ENCODE data around the gene UCK2. TPM values are rescaled to one million over a fixed set of nuclear protein-coding genes. Genes with fewer than 3 reads are reported as not detected.
A peak's percentile ranks its signal among the peaks of the same experiment; 100 is the strongest.

UCK2 gene
- total RNA-seq, 2 experiments from 2014 or later, result 28.4 to 32.4 TPM

- no peak for DNase-seq
- ChIA-PET POLR2A (no interaction called here), CTCF (interaction anchor here (1.0 kb wide), 1 partner anchor 57 kb away, joined by 3 read pairs; no protein-coding TSS in a partner anchor)
- Mint-ChIP-seq H3K36me3 (ENCODE audit: low read depth) (peaks cover 8% of the 10 kb centered on the region), H3K27me3 (ENCODE audit: low read depth) (no peaks in the 10 kb centered on the region), H3K4me1 (ENCODE audit: low read depth) (peaks cover 20% of the 10 kb centered on the region), H3K27ac (no peak overlapping the region), H3K9me3 (ENCODE audit: insufficient read depth) (no peaks in the 10 kb centered on the region), H3K4me3 (no peak overlapping the region)
- ATAC-seq, result no peak
Measured at GRCh38 chr1:165896277-165896676, 68.9 kb downstream of the UCK2 start.

GRCh38 chr1:165897326-165898303 is 70.2 kb downstream of the UCK2 start:
- DNase-seq (no peak), ATAC-seq (no peak)
- ChIA-PET CTCF (interaction anchor here (1.1 to 2.2 kb wide), 3 partner anchors 26 to 69 kb away, joined by 3 to 8 read pairs (median 5); no protein-coding TSS in a partner anchor), POLR2A (interaction anchor here (1.2 kb wide), 1 partner anchor 128 kb away, joined by 3 read pairs; no protein-coding TSS in a partner anchor)
- Mint-ChIP-seq H3K4me1 (ENCODE audit: low read depth) (peaks cover 16% of the 10 kb centered on the region), H3K27ac (peak overlapping the region; percentile 56), H3K27me3 (ENCODE audit: low read depth) (no peaks in the 10 kb centered on the region), H3K4me3 (no peak overlapping the region), H3K36me3 (ENCODE audit: low read depth) (peaks cover 4% of the 10 kb centered on the region), H3K9me3 (ENCODE audit: insufficient read depth) (no peaks in the 10 kb centered on the region)

- Mint-ChIP-seq H3K4me1 (ENCODE audit: low read depth) (peaks cover 16% of the 10 kb centered on the region), H3K36me3 (ENCODE audit: low read depth) (peaks cover 4% of the 10 kb centered on the region), H3K4me3 (no peak overlapping the region), H3K27ac (no peak overlapping the region), H3K27me3 (ENCODE audit: low read depth) (no peaks in the 10 kb centered on the region), H3K9me3 (ENCODE audit: insufficient read depth) (no peaks in the 10 kb centered on the region)
- CTCF ChIA-PET, result interaction anchor here (1.8 to 2.2 kb wide), 2 partner anchors 27 to 70 kb away, joined by 3 to 8 read pairs; no protein-coding TSS in a partner anchor
- DNase-seq, result no peak
- POLR2A ChIA-PET, result no interaction called here
- no peak for ATAC-seq
Measured at GRCh38 chr1:165898837-165899236, 71.4 kb downstream of the UCK2 start.

DNA sequence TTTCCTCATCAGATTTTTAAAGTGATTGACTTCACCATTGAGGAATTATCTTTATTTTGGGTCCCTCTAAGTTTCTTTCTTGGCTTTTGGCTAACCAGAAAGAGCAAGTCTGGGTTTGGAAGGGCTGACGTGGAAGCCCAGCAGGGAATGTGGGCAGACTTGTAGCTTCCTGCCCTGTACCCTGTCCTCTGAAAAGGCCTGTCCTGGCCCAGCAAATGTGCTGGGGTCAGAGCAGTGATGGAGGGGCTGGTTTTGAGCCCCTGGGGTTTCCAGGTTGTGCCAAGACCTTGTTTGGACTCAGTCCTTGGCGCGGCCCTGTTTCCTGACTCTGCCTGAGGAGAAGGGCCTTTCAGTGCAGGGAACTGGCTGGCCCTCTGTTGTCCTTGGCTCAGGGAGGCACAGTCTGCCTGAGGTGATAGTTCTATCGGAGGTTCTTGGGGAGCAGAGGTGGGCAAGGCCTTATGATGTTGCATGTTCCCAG is 72.1 kb downstream of the UCK2 start:
- Mint-ChIP-seq H3K4me1 (ENCODE audit: low read depth) (peaks cover 16% of the 10 kb centered on the region), H3K27me3 (ENCODE audit: low read depth) (no peaks in the 10 kb centered on the region), H3K27ac (no peak overlapping the region), H3K4me3 (no peak overlapping the region), H3K36me3 (ENCODE audit: low read depth) (peaks cover 4% of the 10 kb centered on the region), H3K9me3 (ENCODE audit: insufficient read depth) (no peaks in the 10 kb centered on the region)
- DNase-seq (no peak), ATAC-seq (no peak)
- ChIA-PET CTCF (interaction anchor here (1.4 kb wide), 1 partner anchor 302 kb away, joined by 3 read pairs; no protein-coding TSS in a partner anchor), POLR2A (no interaction called here)

- POLR2A ChIA-PET, result interaction anchor here (0.6 kb wide), 1 partner anchor 13 kb away, joined by 3 read pairs; no protein-coding TSS in a partner anchor
- ATAC-seq (no peak), DNase-seq (no peak)
- CTCF ChIA-PET, result interaction anchor here (0.7 to 1.4 kb wide), 5 partner anchors 13 to 303 kb away, joined by 3 to 4 read pairs (median 3); no protein-coding TSS in a partner anchor
- Mint-ChIP-seq H3K9me3 (ENCODE audit: insufficient read depth) (no peaks in the 10 kb centered on the region), H3K27ac (no peak overlapping the region), H3K4me1 (ENCODE audit: low read depth) (peaks cover 20% of the 10 kb centered on the region), H3K27me3 (ENCODE audit: low read depth) (no peaks in the 10 kb centered on the region), H3K4me3 (no peak overlapping the region), H3K36me3 (ENCODE audit: low read depth) (peaks cover 7% of the 10 kb centered on the region)
Measured at GRCh38 chr1:165900576-165901380, 73.4 kb downstream of the UCK2 start.

DNA sequence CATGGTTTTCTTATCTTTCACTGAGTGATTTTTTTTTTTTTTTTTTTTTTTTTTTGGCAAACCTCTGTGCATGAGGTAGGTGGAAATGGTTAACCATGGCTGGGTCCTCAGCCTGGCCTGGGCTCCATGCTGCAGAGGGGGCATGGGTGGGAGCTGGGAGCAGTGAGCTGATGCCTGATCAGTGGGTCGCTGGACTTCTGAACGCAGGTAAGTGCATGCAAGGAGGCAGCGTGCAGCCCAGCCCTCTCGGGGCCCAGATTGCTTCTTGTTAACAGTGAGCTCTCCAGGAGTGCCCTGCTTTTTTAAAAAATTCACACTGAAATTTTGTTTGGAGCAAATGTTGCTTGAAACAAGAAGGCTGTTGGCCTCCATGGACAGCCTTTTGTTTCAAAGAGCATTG is 75.2 kb downstream of the UCK2 start:
- ChIA-PET POLR2A (no interaction called here), CTCF (interaction anchor here (1.6 to 2.0 kb wide), 2 partner anchors 31 to 301 kb away, joined by 4 to 7 read pairs; no protein-coding TSS in a partner anchor)
- DNase-seq, result no peak
- no peak overlapping the region for H3K27ac Mint-ChIP-seq
- peaks cover 12% of the 10 kb centered on the region for H3K36me3 Mint-ChIP-seq (ENCODE audit: low read depth)
- no peak overlapping the region for H3K4me3 Mint-ChIP-seq
- H3K4me1 Mint-ChIP-seq (ENCODE audit: low read depth), result peaks cover 14% of the 10 kb centered on the region
- H3K9me3 Mint-ChIP-seq (ENCODE audit: insufficient read depth), result no peaks in the 10 kb centered on the region
- no peaks in the 10 kb centered on the region for H3K27me3 Mint-ChIP-seq (ENCODE audit: low read depth)
- no peak for ATAC-seq

DNA sequence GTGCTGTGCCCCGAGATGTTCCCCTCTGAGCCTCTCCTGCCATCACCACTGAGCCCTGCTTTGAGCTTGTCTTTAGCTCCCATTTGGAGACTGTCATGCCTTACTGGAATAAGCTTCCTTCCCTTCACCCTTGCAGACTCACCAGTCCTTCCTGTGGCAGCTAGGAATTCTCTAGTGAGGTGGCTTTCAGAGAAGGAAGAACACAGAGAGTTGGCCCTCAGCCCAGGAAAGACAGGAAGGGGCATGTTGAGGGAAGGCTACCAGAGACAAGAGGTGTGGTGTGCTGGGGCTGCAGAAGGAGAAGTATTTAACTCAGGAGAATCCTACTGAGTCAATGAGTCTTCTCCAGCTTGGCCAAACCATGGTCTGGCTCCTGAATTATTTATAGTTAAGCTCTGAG is 76.3 kb downstream of the UCK2 start:
- Mint-ChIP-seq H3K4me1 (ENCODE audit: low read depth) (peaks cover 13% of the 10 kb centered on the region), H3K9me3 (ENCODE audit: insufficient read depth) (no peaks in the 10 kb centered on the region), H3K27ac (no peak overlapping the region), H3K36me3 (ENCODE audit: low read depth) (peaks cover 11% of the 10 kb centered on the region), H3K4me3 (no peak overlapping the region), H3K27me3 (ENCODE audit: low read depth) (no peaks in the 10 kb centered on the region)
- ATAC-seq (no peak), DNase-seq (no peak)
- ChIA-PET CTCF (interaction anchor here (0.8 to 2.0 kb wide), 6 partner anchors 10 to 302 kb away, joined by 3 to 7 read pairs (median 4); partner anchors contain the start of gene TMCO1), POLR2A (no interaction called here)

DNA sequence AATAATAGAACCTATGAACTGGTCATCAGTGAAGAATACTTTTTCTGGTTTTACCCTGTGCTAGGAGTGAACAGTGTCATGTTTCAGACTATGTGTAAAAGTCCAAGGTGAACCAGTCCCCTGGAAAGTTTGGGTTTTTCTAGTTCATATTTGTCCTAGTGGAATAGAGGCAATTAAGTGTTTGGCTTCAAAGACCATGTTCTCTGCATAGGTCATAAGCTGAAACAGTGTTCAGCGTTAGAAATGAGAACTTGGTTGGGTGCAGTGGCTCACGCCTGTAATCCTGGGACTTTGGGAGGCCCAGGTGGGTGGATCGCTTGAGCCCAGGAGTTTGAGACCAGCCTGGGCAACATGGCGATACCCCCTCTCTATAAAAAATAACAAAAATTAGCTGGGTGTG is 77.5 kb downstream of the UCK2 start:
- H3K9me3 Mint-ChIP-seq (ENCODE audit: insufficient read depth), result no peaks in the 10 kb centered on the region
- no peak overlapping the region for H3K4me3 Mint-ChIP-seq
- no peak overlapping the region for H3K27ac Mint-ChIP-seq
- no peak for ATAC-seq
- no peak for DNase-seq
- H3K27me3 Mint-ChIP-seq (ENCODE audit: low read depth), result no peaks in the 10 kb centered on the region
- H3K36me3 Mint-ChIP-seq (ENCODE audit: low read depth), result peaks cover 12% of the 10 kb centered on the region
- CTCF ChIA-PET, result interaction anchor here (0.6 to 1.9 kb wide), 3 partner anchors 20 to 303 kb away, joined by 3 to 6 read pairs (median 3); no protein-coding TSS in a partner anchor
- peaks cover 12% of the 10 kb centered on the region for H3K4me1 Mint-ChIP-seq (ENCODE audit: low read depth)
- POLR2A ChIA-PET, result no interaction called here

GRCh38 chr1:165905853-165906252 is 78.4 kb downstream of the UCK2 start:
- Mint-ChIP-seq H3K27ac (peak overlapping the region; percentile 75), H3K4me1 (ENCODE audit: low read depth) (peaks cover 7% of the 10 kb centered on the region), H3K9me3 (ENCODE audit: insufficient read depth) (no peaks in the 10 kb centered on the region), H3K4me3 (no peak overlapping the region), H3K27me3 (ENCODE audit: low read depth) (no peaks in the 10 kb centered on the region), H3K36me3 (ENCODE audit: low read depth) (peaks cover 12% of the 10 kb centered on the region)
- POLR2A ChIA-PET, result interaction anchor here (0.6 kb wide), 1 partner anchor 12 kb away, joined by 3 read pairs; no protein-coding TSS in a partner anchor
- CTCF ChIA-PET, result interaction anchor here (1.1 to 1.9 kb wide), 3 partner anchors 19 to 305 kb away, joined by 3 to 10 read pairs (median 6); no protein-coding TSS in a partner anchor
- peak; percentile 75 for ATAC-seq
- peak; percentile 42 for DNase-seq

GRCh38 chr1:165907256-165907857 is 79.9 kb downstream of the UCK2 start:
- no peak overlapping the region for H3K27ac Mint-ChIP-seq
- peaks cover 12% of the 10 kb centered on the region for H3K36me3 Mint-ChIP-seq (ENCODE audit: low read depth)
- no peak overlapping the region for H3K4me3 Mint-ChIP-seq
- peaks cover 7% of the 10 kb centered on the region for H3K4me1 Mint-ChIP-seq (ENCODE audit: low read depth)
- no peak for DNase-seq
- no peaks in the 10 kb centered on the region for H3K9me3 Mint-ChIP-seq (ENCODE audit: insufficient read depth)
- ChIA-PET POLR2A (no interaction called here), CTCF (interaction anchor here (0.8 to 1.9 kb wide), 4 partner anchors 21 to 540 kb away, joined by 3 to 10 read pairs (median 4); no protein-coding TSS in a partner anchor)
- no peaks in the 10 kb centered on the region for H3K27me3 Mint-ChIP-seq (ENCODE audit: low read depth)
- ATAC-seq, result no peak
